ENCODE results near the gene TMEM94.
"Not testable (repeated sequence)": the region's sequence is repeated elsewhere in the genome, so short reads cannot be mapped to it uniquely, and the experiment has no call there.

TMEM94 gene

DNA sequence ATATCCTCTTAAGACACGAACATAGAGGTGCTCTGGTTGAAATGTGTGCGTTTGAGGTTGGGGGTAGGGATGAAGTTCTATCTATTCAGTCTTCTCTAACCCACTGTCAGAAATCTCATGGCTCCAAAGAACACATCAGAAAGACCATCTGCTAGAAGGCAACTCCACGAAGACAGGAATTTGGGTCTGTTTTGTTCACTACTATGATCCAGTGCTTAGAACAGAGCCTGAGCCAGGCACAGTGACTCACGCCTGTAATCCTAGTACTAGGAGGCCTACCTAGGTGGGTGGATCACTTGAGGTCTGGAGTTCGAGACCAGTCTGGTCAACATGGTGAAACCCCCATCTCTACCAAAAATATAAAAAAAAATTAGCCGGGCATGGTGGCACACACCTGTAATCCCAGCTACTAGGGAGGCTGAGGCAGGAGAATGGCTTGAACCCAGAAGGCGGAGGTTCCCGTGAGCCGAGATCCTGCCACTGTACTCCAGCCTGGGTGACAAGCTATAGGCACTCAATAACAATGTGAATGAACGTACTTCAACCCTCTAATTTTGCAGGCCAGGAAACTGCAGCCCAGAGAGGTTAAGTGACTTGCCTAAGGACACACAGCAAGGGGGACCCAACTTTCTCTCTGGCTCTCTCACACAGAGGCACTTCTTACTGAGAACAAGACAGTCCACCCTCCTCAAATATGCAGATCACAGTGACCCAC lies 56.6 kb downstream of the TMEM94 start:
- peak; percentile 28 for DNase-seq

DNA sequence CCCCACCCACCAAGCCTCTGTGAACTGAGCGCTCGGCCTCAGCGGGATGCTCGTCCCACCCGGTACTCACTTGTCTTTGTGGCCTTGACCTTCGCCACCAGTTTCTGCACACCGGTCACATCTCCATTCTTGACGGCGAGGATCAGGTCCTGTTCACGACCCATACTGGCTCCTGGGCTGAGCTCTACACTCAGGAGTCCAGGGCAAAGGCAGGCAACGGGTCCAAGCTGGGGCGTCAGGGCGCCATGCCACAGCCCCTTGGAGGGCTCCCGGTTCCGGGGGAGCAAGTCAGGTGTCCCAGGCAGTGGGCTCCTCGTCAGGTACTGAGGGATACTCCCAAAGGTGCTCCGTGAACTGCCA lies 57.2 kb downstream of the TMEM94 start:
- no peak for DNase-seq

GRCh38 chr17:75514299-75514918 lies 58.0 kb downstream of the TMEM94 start:
- peak; percentile 66 for DNase-seq

GRCh38 chr17:75514919-75515495 lies 58.6 kb downstream of the TMEM94 start:
- peak; percentile 42 for DNase-seq

DNA sequence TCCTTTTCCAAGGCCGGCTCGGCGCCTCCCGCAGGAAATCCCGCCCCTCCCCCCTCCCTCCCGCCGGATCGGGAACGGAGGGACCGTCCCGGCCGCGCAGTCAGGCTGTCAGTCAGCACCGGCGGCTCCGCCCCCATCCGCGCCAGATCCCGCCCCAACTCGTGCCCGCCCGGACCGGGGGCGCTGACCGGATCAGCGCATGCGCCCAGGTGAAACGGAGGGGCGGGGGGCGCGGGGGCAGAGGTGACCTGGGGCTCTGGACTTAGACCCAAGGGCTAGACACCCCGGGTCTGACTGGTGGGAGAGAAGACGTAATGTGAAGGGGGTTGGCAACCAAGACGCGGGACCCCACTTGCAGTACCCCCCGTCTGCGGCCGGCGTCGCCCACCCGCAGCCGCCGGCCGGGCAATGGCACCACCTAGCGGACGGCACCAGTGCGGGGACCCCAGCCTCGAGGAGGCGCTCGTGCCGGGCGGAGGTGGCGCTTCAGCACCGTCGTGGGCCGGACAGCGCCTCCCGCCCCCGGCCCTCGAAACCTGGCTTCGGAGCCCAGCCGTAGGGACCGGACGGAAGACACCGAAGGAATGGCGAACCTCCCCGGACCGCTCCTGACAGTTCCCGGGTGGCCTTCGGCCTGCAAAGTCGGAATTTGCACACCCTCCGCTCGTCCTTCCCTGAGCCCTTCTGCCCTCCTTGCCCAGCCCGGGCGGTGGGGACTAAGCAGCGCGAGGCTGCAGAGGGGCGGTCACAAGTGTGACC lies 59.2 kb downstream of the TMEM94 start, which contains the start of gene CASKIN2:
TSS of gene CASKIN2 (minus strand) at position 42 of the 759 bp plus-strand sequence. CDS start 1,733 bp downstream, outside the sequence.
- peak; percentile 92 for DNase-seq

DNA sequence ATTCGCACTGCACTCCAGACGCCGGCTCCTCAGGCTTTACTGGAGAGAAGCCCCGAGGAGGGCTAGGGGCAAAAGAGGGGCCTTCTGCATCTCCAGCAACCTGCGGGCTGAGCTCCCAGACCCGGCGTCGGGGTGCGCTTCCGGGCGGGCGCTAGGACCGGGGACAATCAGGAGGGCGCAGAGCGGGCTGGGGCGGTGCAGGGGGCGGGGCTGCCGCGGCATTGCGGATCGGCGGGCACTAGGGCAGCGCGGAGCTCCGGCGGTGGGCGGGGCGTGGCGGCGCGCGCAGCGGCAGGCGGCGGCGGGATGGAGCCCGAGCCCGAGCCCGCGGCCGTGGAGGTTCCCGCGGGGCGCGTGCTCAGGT lies 59.8 kb downstream of the TMEM94 start, which contains the start of gene TSEN54:
TSS of gene TSEN54 (plus strand) at position 274 of the 364 bp plus-strand sequence. CDS start at position 307, 33 bp downstream.
- DNase-seq = peak; percentile 91

DNA sequence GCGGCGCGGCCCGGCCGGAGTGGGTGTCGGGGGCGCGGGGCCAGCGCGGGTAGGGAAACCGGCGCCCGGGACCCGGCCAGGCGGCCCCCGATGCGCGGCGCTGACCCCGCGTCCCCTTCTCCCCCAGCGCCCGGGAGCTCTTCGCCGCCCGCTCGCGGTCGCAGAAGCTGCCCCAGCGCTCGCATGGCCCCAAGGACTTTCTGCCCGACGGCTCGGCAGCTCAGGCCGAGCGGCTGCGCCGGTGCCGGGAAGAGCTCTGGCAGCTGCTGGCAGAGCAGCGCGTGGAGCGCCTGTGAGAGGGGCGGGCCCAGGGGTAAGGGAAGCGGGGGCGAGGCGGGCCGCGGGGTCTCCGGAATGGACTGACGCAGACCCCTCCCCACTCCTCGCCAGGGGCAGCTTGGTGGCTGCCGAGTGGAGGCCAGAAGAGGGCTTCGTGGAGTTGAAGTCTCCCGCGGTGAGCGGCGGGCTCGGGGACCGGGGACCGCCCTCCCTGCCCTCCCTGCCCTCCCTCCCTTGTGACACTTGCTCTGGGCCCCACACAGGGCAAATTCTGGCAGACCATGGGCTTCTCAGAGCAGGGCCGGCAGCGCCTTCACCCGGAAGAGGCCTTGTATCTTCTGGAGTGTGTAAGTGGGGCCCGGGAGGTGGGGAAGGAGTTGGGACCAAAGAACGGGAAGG lies 60.3 kb downstream of the TMEM94 start:
- peak; percentile 39 for DNase-seq

GRCh38 chr17:75517297-75517865 lies 60.9 kb downstream of the TMEM94 start:
- no peak for DNase-seq

- DNase-seq = no peak
Measured at GRCh38 chr17:75518201-75518600, 61.8 kb downstream of the TMEM94 start.

DNA sequence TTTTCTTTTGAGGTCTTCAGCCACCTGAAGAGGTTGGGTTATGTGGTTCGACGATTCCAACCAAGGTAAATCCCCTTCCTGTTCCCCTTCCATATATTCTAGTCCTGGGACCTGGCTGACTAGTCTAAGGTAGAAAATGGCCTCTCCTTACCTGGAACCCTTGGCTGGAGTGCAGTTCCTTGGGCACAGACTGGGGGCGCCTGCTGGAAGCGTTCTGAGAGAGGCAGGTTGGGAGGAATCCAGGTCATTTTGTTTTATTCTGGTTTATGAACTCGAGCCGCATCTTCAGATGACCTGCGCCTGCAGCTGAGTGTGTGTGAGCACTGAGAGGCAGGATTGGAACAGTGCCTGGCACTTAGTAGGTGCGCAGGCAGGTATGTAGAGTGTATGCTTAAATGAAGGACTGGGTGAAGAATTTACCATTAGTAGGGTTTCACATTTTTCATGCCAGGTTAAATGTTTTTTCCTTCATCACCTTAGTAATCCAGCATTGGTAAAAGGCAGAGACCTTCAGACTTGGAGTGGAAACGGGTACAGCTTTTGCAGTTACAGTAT lies 62.6 kb downstream of the TMEM94 start:
- no peak for DNase-seq

GRCh38 chr17:75520413-75520812 lies 64.0 kb downstream of the TMEM94 start:
- not testable (repeated sequence) for DNase-seq

- DNase-seq = no peak
Measured at GRCh38 chr17:75521290-75521689, 64.9 kb downstream of the TMEM94 start.

DNA sequence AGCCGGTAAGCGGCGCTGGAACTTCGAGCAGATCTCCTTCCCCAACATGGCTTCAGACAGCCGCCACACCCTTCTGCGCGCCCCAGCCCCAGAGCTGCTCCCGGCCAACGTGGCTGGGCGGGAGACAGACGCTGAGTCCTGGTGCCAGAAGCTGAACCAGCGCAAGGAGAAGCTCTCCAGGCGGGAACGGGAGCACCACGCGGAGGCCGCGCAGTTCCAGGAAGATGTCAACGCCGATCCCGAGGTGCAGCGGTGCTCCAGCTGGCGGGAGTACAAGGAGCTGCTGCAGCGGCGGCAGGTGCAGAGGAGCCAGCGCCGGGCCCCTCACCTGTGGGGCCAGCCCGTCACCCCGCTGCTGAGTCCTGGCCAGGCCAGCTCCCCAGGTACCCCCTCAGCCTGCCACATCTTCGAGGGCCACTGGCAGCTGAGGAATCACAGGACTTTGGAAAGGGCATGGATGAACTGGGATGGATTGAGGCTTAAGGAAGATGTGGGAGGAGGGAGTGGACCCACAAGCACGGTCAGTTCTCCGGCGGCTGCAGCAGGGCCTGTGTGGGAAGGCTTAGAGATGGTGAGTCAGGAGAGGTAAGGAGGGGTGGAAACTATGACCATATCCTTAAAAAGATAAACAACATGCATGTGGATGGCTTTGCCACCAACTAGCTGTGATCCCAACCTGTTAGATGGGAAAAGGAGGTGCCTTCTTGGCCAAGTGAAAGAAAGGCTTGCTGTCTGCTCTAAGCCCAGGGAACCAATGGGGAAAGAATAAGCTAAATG lies 65.7 kb downstream of the TMEM94 start:
- DNase-seq = no peak

DNA sequence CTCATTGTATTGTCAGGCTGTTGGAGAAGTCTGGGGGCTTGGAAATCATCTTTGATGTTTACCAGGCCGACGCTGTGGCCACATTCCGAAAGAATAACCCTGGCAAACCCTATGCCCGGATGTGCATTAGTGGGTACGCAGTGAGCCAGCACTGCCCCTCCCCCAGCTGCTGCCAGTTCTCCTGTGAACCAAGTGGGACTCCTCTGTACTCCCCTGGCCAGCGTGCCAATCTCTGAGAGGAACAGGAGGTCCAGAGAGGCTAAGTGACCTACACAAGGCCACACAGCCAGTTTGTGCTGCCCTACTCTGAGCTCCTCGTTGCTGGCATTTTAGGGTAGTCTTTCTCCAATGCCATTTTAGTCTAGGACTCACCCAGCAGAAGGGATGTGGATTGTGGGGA lies 67.2 kb downstream of the TMEM94 start:
- no peak for DNase-seq

- no peak for DNase-seq
Measured at GRCh38 chr17:75524269-75524969, 68.0 kb downstream of the TMEM94 start.

- peak; percentile 71 for DNase-seq
Measured at GRCh38 chr17:75524970-75525805, 68.8 kb downstream of the TMEM94 start, which contains the start of gene LLGL2. Gene LLGL2, plus strand, starts transcription at chr17:75525697. Its CDS starts 17,730 bp downstream, at chr17:75543427.

DNA sequence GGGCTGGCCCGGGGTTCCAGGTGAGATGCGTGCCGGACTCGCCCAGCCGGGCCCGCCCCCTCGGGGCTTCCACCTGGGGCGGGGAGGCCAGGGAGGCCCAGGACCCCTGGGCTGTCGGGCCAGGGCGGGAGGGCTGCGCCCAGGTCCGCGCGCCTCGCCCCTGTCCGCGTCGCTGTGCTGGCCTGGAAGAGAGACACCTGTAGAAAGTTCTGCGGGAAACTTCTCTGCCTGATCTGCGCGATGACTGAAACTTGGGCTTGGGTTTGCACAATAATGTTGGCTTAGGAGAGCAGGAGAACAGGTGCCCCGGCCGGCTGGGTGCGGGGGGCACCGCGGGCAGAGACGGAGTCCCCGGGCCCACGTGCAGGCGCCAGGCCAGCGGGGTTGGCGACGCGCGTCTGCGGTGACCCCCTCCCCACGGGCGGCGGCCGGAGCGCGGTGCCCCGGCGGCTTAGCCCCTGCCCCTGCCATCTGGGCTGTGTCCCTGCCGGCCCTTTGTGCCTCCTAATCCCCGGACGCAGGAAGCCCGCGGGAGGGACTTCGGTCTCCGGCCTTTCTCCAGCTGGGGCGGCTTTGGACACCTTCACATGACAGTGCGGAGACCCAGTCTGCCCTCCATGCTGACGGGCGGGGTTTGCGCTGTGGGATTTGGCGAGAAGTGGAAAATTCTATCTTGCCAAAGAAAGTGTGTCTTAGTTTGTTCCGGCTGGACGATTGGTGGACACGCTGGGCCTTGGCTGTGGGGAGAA lies 69.5 kb downstream of the TMEM94 start:
- no peak for DNase-seq

DNA sequence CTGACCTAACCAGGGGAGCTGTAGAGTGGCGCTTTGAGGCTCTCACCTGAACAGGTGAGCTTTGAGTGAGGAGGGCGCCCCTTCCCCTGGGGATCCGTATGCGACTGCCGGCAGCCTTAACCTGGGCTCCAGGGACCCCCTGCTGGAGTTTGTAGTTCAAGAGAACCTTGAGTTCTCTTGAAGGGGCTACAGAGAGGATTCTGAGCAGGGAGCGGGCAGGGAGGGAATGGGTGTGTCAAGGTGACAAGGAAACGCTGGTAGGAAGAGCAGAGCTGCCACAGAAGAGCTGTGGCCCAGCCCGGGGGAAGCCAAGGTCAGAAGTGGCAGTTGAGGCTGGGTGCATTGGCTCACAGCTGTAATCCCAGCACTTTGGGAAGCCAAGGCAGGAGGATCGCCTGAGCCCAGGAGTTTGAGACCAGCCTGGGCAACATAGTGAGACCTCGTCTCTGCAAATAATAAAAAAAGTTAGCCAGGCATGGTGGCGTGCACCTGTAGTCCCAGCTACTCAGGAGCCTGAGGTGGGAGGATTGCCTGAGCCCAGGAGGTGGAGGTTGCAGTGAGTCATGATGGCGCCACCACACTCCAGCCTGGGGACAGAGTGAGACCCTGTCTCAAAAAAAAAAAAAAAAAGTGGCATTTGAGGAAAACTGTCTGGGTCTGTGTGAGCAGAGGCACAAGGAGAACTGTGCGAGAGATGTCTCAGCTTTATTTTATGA lies 70.3 kb downstream of the TMEM94 start:
- no peak for DNase-seq
